Measurements from ENCODE around the gene DYNC1H1.
A peak's percentile ranks its signal among the peaks of the same experiment; 100 is the strongest.

The DYNC1H1 gene

DNA sequence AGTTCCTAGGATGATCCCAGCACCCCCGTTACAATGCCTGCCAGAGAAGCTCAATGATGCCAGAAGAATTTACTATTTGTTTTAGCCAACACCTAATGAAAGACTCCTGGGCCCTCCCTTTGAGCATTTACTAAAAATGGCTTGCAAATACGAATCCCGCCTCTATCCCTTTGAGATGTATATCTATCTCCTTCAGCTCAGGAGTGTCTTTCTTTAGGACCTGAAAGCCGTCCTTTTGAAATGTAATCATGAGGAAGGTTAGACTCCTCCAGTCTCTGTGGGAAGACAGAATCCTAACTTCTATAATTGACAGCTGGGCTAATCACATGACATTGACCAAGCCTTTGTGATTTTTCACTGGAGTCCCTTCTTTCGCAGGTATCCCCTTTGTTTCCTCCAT, 19.2 kb upstream of the DYNC1H1 start:
- no peak for DNase-seq

DNA sequence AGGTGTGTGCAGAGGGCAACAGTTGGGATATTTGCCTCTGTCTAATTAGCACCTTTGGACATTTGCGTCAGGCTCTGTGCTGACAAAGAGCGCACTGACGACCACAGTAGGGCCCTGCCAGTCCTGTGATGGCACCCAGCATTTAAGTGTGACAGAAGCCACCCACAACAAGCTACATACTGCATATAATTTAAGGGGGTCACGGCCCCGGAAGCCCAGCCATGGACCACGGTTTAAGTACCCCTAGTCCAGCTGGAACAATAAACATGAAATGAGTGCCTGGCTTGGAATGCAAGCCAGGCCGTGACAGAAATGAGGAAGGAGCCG, 16.8 kb upstream of the DYNC1H1 start:
- no peak for DNase-seq

DNA sequence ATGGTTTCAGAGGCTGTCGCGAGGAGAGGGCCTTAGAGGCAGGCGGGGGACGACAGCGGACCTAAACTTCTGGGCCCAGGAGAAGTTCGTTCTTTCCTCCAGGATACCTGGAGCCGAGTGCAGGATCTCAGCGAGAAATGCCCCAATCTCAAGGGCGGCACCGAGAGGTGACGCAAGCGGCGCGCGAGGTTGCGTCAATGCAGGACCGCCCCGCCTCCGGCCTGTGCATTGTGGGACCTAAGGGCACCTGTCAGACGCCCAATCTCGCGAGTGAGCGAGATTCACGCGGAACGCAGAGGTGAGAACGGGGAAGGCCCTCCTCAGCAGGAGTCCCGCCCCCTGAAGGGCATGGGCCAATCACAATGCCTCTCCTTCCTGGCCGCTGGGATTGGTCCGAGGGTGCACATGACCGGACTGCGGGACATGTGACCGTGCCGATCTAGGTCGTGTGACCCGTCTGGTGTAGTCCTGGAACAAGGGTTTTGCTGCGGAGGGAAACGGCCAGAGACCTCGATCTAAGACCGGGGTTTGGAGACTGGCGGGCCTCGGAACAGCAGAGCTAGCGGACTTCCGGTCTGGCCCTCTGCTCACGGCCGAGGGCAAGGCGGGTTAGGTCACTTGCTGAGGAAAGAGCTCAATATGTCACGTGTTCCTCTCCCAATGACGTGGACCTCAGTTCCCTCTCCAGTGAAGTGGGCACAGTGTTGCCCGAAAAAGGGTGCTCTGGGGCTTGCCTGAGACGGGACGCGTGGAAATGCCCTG, 16.3 kb upstream of the DYNC1H1 start:
- peak; percentile 99 for DNase-seq

DNA sequence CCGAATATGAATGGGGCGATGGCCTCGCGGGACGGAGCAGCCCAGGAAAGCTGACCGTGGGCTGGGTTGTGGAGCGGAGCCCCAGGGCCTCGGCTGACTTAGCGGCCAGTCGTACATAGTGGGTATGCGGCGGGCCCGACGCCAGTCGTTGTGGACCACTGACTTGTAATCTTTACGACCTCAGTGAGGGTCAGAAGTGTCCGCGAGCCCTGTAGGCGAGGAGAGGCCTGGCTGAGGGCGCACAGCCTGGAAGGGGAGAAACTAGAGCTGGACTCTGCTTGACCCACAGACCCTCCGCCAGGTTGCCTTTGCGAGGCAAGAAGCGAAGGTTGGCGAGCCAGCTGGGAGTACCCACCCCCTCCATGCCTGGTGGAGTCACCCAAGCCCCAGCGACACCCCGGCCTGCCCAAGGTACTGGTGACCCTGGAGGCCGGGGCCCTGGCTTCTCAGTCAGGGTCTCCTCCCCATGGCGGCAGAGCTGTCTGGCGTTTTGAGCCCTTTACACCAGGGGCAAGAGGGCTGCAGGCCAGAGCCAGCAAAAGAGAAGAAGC, 15.6 kb upstream of the DYNC1H1 start:
- DNase-seq, result no peak

DNA sequence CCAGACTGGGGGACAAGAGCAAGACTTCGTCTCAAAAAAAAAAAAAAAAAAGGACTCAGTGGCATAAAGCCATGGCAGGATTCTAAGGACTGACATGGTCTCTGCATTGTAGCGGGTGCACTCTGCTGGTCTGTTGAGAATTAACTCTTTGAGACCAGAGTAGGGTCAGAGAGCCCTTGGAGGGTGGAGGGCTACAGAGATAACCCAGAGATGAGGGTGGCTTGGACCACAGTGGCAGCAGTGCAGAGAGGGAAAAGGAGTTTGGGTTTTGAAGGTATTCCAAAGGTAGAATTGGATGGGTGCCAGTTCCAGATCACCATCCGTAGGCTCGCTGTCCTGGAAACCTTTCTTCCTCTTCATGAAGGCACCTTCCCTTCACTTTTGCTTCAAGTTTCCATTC, 14.3 kb upstream of the DYNC1H1 start:
- DNase-seq, result no peak

GRCh38 chr14:101950516-101951215, 13.7 kb upstream of the DYNC1H1 start:
- DNase-seq, result no peak

DNA sequence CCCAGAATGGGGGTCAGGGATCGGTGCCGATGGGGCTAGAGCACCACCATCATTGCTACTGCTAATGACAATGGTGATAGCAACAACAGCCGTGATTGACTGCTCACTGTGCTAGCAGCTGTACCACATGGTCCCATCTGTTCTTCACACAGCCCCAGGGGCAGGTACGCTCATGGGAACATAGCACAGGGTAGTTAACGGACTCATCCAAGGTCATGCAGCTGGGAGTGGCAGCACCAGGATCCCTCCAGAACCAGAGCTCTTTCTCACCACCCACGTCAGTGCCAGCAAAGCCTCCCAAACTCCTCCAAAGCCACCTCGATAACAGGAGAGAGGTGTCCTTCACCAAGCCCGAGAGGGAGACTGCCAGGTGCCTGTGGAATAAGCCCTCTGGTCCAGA, 11.2 kb upstream of the DYNC1H1 start:
- no peak for DNase-seq

DNA sequence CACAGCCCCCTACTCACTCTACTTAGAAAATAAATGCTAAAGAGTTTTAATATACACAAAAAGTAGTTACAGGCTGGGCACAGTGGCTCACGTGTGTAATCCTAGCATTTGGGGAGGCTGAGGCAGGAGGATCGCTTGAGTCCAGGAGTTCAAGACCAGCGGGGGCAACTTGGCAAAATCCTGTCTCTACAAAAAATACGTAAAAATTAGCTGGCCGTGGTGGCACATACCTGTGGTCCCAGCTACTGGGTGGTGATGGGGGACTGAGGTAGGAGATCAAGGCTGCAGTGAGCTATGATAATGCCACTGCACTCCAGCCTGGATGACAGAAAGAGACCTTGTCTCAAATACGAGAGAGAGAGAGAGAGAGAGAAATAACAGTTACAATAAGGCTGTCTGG, 9.9 kb upstream of the DYNC1H1 start:
- DNase-seq, result no peak

- DNase-seq, result no peak
Observed at GRCh38 chr14:101955695-101956161, 8.6 kb upstream of the DYNC1H1 start.

- no peak for DNase-seq
Observed at GRCh38 chr14:101956179-101956885, 8.0 kb upstream of the DYNC1H1 start.

DNA sequence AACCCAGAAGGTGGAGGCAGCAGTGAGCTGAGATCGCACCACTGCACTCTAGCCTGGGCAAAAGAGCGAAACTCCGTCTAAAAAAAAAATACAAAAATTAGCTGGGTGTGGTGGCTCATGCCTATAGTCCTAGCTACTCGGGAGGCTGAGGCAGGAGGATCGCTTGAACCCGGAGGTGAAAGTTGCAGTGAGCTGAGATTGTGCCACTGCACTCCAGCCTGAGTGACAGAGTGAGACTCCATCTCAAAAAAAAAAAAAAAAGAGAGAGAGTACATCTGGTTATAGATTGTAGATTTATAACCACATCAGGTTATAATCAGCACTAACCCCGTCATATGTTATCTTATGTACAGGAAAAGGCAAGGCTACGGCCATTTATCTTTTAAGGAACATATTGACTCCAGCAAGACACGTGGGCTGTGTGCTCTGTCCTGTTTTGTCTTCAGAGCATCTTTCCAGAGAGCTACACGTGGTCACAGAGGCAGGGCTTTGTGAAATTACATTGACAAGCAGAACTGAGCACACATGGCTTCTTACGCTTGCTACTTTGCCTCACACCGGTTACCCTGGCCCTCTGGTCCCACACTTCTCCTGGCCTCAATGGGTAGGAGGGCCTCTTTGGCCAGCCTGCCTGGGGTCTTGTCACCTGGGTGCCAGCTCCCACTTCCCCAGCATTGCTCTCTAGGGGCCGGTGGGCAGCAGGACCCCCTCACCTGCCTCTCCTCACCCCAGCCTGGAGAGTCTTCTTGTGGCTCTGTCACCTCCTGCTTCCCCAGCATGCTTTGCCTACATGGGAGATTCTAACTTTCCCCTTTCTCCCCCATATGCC, 6.8 kb upstream of the DYNC1H1 start:
- no peak for DNase-seq

DNA sequence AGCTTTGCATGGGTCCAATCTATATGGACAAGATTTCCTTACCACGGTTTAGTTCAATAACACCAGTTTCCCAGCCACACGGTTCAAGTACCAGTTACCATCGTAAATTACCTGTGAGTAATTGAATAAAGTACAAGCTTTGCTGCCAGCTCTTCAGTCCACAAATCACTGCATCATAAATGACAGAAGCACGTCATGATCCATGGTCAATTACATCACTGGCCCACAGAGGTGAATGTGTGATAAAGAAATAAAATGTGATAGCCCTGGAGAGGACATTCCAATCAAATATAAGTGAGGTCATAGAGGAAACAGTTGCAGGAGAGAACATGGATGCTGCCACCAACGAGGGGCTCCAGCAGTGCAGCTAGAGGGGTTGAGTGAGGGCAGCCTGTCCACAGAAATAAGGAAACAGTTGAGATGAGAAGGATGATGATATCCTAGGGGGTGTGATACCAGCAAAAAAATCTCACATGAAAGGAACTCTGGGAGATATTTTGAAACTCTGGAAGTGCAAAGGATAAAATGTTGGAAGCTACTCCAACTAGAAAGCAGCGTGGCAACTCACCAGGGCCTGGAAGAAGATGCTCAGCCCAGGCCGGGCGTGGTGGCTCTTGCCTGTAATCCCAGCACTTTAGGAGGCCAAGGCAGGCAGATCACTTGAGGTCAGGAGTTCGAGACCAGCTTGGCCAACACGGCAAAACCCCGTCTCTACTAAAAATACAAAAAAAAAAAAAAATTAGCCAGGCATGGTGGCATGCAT, 5.8 kb upstream of the DYNC1H1 start:
- no peak for DNase-seq

DNA sequence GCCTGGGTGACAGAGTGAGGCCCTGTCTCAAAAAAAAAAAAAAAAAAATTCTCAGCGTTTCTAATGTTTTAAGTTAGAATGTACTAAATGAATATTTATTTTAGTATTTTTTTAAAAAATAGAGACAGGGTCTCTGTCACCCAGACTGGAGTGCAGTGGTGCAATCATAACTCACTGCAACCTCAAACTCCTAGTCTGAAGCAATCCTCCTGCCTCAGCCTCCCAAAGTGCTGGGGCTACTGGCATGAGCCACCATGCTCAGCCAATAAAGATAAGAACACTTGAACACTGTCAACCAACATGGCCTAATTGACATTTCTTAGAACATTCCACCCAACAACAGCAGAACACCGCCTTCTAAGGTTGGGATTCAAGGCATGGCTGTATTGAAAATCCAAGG, 5.1 kb upstream of the DYNC1H1 start:
- no peak for DNase-seq

DNA sequence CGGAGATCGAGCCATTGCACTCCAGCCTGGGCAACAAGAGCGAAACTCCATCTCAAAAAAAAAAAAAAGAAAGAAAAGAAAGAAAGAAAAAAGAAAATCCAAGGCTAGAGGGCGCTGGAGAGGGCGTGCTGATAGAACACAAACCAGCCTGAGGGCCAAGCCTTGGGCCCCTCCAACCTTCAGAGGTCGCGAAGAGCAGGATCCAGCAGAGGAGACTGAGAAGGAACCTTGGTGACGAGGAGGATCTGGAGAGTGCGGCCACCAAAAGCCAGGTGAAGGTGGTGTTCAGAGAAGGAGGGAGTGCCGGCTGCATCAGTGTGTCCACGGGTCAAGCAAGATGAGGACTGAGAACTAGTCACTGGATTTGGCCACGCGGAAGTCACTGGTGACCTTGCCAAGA, 4.1 kb upstream of the DYNC1H1 start:
- DNase-seq, result no peak

DNA sequence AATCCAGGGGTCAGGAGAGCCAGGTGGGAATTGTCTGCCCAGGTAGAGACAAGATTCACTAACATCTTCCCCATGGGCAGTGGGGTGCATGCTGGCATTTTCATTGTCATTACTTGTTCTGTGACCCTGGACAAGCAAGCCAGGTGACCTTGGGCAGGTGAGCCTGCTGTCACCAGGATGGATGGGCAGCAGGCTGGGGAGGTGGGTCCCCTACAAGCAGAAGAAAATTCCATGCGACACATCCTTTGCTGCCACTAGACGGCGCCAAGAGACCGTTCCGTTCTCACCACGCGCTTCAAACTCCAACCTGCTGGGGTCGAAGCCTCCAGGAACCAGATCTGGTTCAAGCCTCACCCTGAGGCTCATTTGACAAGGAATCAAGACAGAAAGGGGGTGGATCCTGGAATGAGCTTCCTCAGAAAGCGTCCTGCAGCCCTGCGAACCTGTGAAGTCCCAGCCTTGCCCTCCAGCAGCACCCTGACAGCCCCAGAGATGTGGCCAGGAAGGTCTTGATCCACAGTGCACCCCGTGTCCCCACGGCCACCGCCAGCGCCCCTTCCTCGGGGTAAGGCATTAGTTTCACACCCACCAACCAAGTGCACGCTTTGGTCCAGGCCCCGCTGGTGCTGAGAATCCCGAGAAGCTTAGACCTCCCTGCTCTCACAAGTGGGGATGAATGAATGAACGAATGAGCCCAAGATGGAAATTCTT, 3.2 kb upstream of the DYNC1H1 start:
- peak; percentile 69 for DNase-seq

- DNase-seq, result no peak
Observed at GRCh38 chr14:101961746-101962502, 2.4 kb upstream of the DYNC1H1 start.

DNA sequence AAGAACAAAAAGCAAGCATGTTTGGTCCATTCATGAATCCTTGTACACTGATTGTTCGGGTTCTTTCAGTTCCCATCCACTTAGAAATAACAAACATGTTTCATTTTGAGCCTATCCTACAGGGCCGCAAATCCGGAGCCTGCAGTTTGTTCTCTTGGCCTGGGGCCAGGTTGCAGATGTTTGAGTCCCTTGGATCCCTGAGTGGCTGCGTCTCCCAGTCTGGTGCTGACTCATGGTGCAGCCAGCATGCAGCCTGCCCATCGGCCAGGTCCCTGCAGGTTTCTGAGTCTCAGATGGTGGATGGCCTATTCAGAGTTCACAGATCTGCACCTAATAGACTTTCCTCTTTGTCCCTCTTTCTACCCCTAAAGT, 1.9 kb upstream of the DYNC1H1 start:
- DNase-seq, result peak; percentile 47

DNA sequence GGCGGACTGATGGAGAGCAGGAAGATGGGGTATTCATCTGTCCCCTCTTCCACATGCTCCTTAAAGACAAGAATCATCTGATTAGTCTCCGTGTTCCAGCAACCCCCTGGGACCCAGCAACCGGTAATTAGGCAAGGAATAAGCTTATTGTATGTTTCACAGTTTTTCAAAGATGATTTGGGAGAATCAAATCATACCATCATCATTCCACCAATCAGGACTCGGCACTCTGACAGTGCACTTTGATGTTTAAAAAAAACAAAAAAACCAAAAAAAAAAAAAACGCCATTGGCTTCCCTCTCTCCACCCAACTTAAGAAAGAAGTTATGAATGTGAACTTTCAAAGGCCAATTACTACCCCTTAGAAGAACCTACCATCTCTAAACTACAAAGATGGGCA, 1.3 kb upstream of the DYNC1H1 start:
- DNase-seq, result no peak

DNA sequence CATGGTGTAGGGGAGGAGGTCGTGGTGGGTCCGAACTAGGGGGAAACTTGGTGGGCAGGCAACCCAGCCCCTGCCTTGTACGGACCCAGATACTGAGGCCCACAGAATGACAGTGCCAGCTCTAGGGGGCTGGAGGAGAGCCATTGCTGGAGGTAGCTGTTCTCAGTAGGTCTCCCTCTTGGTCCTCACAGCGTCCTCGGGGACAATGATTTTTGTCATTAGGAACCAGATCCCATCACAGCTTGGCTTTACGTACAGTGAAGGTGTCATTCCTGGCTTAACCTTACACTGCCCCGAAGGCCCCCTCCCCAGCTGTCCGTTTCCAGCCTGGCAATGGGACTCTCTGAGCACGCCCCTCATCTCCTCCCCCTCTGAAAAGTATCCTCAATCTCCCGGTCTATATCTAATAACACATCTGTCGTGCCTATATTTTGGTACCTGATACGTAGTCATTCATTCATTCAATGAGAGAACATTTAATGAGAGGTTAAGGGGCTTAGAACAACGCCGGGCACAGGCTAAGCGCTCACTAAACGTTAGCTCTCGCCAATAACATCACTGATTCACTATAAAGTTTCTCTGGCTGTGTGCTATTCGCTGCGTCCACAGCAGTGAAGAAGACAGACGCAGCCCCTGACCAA, 597 bp upstream of the DYNC1H1 start:
- DNase-seq, result no peak

GRCh38 chr14:101965181-101965544, 790 bp downstream of the DYNC1H1 start:
- no peak for DNase-seq
